Measurements from ENCODE around the gene TMEM181.
A peak's percentile ranks its signal among the peaks of the same experiment; 100 is the strongest.

Gene TMEM181

DNA sequence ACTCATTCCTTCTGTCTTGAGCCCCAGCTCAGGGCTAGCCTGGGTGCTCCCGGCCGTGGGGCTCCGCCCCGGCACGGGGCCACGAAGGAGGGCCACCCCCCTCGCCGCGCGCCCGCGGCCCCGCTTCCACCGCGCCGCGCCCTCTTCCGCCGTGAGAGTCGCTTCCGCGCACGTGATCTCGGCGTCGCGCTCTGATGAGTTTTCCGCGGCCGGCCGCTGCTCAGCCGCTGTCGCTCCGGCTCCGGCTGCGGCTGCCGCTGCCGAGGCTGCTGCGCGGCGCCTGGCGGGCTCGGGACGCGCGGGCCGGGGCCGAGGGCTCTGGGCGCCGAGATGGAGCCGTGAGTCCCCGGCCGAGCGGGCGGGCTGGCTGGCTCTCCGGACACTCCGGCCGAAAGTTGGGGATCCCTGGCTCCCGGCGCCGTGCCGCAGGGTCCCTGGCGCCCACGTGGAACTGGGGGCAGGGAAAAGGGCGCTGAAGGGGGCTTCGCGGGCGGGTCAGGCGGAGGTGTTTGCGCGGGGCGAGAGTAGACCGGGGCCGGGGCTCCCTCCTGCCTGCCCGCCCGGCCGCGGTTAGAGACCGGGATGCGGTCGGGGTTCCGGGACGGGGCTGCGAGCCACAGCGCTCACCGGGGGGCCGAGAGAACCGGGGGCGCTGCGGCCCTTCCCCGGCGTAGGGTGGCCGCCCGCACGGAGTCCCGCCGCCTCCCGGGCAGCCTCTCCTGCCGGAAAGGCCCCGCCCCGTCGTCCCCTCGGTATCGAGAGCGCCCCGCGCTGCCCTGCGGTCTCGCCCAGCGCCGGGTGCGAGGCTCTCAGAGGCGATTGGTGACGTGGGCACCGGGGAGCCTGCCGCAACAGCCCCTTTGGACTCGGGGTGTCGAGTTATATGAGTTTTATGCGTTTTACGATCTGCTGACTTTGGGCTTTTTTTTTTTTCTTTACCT, at the start of gene TMEM181:
TSS of gene TMEM181 (plus strand) at position 197 of the 941 bp plus-strand sequence. CDS start at position 331, 134 bp downstream.
- no peaks in the 10 kb centered on the region for H3K9me3 ChIP-seq (ENCODE audit: severe bottlenecking)
- DNase-seq (ENCODE audit: low spot score), result no peak
- peak within 1 kb of the TSS; percentile 62 for H3K27ac ChIP-seq (ENCODE audit: poor library complexity, severe bottlenecking)
- peaks cover 6% of the 10 kb centered on the region; the same call in 1 of the 2 replicates for H3K36me3 ChIP-seq (ENCODE audit: low read depth)
- no peaks in the 10 kb centered on the region for H3K27me3 ChIP-seq (ENCODE audit: insufficient read depth, poor library complexity, severe bottlenecking)
- peak; percentile 81 for ATAC-seq (ENCODE audit: low read depth)
- TF ChIP-seq, protein P1, sequence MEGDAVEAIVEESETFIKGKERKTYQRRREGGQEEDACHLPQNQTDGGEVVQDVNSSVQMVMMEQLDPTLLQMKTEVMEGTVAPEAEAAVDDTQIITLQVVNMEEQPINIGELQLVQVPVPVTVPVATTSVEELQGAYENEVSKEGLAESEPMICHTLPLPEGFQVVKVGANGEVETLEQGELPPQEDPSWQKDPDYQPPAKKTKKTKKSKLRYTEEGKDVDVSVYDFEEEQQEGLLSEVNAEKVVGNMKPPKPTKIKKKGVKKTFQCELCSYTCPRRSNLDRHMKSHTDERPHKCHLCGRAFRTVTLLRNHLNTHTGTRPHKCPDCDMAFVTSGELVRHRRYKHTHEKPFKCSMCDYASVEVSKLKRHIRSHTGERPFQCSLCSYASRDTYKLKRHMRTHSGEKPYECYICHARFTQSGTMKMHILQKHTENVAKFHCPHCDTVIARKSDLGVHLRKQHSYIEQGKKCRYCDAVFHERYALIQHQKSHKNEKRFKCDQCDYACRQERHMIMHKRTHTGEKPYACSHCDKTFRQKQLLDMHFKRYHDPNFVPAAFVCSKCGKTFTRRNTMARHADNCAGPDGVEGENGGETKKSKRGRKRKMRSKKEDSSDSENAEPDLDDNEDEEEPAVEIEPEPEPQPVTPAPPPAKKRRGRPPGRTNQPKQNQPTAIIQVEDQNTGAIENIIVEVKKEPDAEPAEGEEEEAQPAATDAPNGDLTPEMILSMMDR (IDR thresholded peaks at IDR 0.05; ENCODE audit: poor library complexity, severe bottlenecking), result peak; percentile 11
- H3K4me3 ChIP-seq (ENCODE audit: severe bottlenecking), result peak within 1 kb of the TSS; percentile 95
- peaks cover 5% of the 10 kb centered on the region for H3K4me1 ChIP-seq (ENCODE audit: insufficient read depth, poor library complexity, severe bottlenecking)

GRCh38 chr6:158512809-158513208, 47.1 kb upstream of the TMEM181 start:
- no peak overlapping the region for H3K4me3 ChIP-seq (ENCODE audit: severe bottlenecking)
- H3K27ac ChIP-seq (ENCODE audit: poor library complexity, severe bottlenecking), result no peak overlapping the region
- H3K36me3 ChIP-seq (ENCODE audit: low read depth), result no peaks in the 10 kb centered on the region
- H3K4me1 ChIP-seq (ENCODE audit: insufficient read depth, poor library complexity, severe bottlenecking), result peaks cover under 1% of the 10 kb centered on the region
- ATAC-seq (ENCODE audit: low read depth) (0 out of 3 replicates have a peak, but pooled peaks have one; percentile 27), DNase-seq (ENCODE audit: low spot score) (no peak)
- H3K9me3 ChIP-seq (ENCODE audit: severe bottlenecking), result no peaks in the 10 kb centered on the region
- TF ChIP-seq, protein P1 (IDR thresholded peaks at IDR 0.05; ENCODE audit: poor library complexity, severe bottlenecking), result no peak
- no peaks in the 10 kb centered on the region for H3K27me3 ChIP-seq (ENCODE audit: insufficient read depth, poor library complexity, severe bottlenecking)

GRCh38 chr6:158514176-158514575, 45.7 kb upstream of the TMEM181 start:
- TF ChIP-seq, protein P1 (IDR thresholded peaks at IDR 0.05; ENCODE audit: poor library complexity, severe bottlenecking), result no peak
- no peak for DNase-seq (ENCODE audit: low spot score)
- no peaks in the 10 kb centered on the region for H3K27me3 ChIP-seq (ENCODE audit: insufficient read depth, poor library complexity, severe bottlenecking)
- H3K27ac ChIP-seq (ENCODE audit: poor library complexity, severe bottlenecking), result no peak overlapping the region
- no peak overlapping the region for H3K4me3 ChIP-seq (ENCODE audit: severe bottlenecking)
- no peaks in the 10 kb centered on the region for H3K36me3 ChIP-seq (ENCODE audit: low read depth)
- peaks cover 11% of the 10 kb centered on the region for H3K4me1 ChIP-seq (ENCODE audit: insufficient read depth, poor library complexity, severe bottlenecking)
- ATAC-seq (ENCODE audit: low read depth), result no peak
- no peaks in the 10 kb centered on the region for H3K9me3 ChIP-seq (ENCODE audit: severe bottlenecking)

GRCh38 chr6:158514991-158515390, 44.9 kb upstream of the TMEM181 start:
- Histone ChIP-seq H3K27ac (ENCODE audit: poor library complexity, severe bottlenecking) (no peak overlapping the region), H3K36me3 (ENCODE audit: low read depth) (no peaks in the 10 kb centered on the region), H3K9me3 (ENCODE audit: severe bottlenecking) (no peaks in the 10 kb centered on the region), H3K27me3 (ENCODE audit: insufficient read depth, poor library complexity, severe bottlenecking) (no peaks in the 10 kb centered on the region), H3K4me1 (ENCODE audit: insufficient read depth, poor library complexity, severe bottlenecking) (peaks cover 11% of the 10 kb centered on the region), H3K4me3 (ENCODE audit: severe bottlenecking) (no peak overlapping the region)
- TF ChIP-seq, protein P1 (IDR thresholded peaks at IDR 0.05; ENCODE audit: poor library complexity, severe bottlenecking), result no peak
- ATAC-seq (ENCODE audit: low read depth), result no peak
- DNase-seq (ENCODE audit: low spot score), result no peak

DNA sequence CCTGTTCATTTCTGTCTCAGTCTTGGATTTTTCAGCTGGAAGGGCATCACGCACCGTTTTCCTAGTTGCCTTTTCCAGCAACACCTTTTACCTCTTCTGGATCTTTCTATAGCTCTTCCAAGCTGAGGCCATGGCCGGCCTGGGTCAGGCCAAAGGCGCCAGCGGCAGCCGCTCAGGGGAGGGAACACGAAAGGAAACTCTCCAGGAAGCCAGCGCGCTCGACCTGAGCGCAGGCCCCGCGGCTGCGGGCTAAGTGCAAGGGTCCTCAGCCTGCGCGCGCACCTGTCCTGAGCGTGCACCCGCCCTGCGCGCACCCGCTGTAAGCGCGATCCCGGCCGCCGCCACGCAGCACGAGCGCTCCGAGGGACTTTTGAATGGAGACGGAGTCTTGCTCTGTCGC, 43.8 kb upstream of the TMEM181 start:
- no peaks in the 10 kb centered on the region for H3K27me3 ChIP-seq (ENCODE audit: insufficient read depth, poor library complexity, severe bottlenecking)
- H3K36me3 ChIP-seq (ENCODE audit: low read depth), result no peaks in the 10 kb centered on the region
- no peak overlapping the region for H3K4me3 ChIP-seq (ENCODE audit: severe bottlenecking)
- no peak overlapping the region for H3K27ac ChIP-seq (ENCODE audit: poor library complexity, severe bottlenecking)
- TF ChIP-seq, protein P1 (IDR thresholded peaks at IDR 0.05; ENCODE audit: poor library complexity, severe bottlenecking), result no peak
- no peaks in the 10 kb centered on the region for H3K9me3 ChIP-seq (ENCODE audit: severe bottlenecking)
- ATAC-seq (ENCODE audit: low read depth), result no peak
- DNase-seq (ENCODE audit: low spot score), result no peak
- peaks cover 11% of the 10 kb centered on the region for H3K4me1 ChIP-seq (ENCODE audit: insufficient read depth, poor library complexity, severe bottlenecking)
